HUES64 (cell line): ENCODE data around the gene CNTNAP5.

Source experiments
- H3K27ac ChIP-seq: 2 replicates; pipeline ENCODE4 v1.7.0; 2013; ENCODE audit warnings: low read depth, low read length, inconsistent platforms
- H3K27me3 ChIP-seq: 2 replicates; pipeline ENCODE4 v1.6.1; 2013; ENCODE audit warnings: mild to moderate bottlenecking, low read length; ENCODE audit not compliant: insufficient read depth
- H3K36me3 ChIP-seq: 2 replicates; pipeline ENCODE4 v1.6.1; 2013; ENCODE audit warnings: mild to moderate bottlenecking, low read length; ENCODE audit not compliant: insufficient read depth
- H3K4me1 ChIP-seq: 2 replicates; pipeline ENCODE4 v1.6.1; 2013; ENCODE audit warnings: mild to moderate bottlenecking, low read length, moderate library complexity; ENCODE audit not compliant: insufficient read depth
- H3K4me3 ChIP-seq: 2 replicates; pipeline ENCODE4 v1.5.1; 2013; ENCODE audit warnings: mild to moderate bottlenecking, low read length, moderate library complexity
- H3K9ac ChIP-seq: 2 replicates; pipeline ENCODE4 v1.6.1; 2013; ENCODE audit warnings: mild to moderate bottlenecking, low read depth, low read length
- H3K9me3 ChIP-seq: 2 replicates; pipeline ENCODE4 v1.6.1; 2013; ENCODE audit warnings: low read depth, low read length; ENCODE audit not compliant: insufficient read depth
- WGBS: fragments of 150-250, 120-280 bp; methylation state at CpG from one replicate; pipeline ENCODE4 v1.1.7; 2013; ENCODE audit warnings: missing lambda C conversion rate; 5-methylcytosine and 5-hydroxymethylcytosine counted together

The CNTNAP5 gene

DNA sequence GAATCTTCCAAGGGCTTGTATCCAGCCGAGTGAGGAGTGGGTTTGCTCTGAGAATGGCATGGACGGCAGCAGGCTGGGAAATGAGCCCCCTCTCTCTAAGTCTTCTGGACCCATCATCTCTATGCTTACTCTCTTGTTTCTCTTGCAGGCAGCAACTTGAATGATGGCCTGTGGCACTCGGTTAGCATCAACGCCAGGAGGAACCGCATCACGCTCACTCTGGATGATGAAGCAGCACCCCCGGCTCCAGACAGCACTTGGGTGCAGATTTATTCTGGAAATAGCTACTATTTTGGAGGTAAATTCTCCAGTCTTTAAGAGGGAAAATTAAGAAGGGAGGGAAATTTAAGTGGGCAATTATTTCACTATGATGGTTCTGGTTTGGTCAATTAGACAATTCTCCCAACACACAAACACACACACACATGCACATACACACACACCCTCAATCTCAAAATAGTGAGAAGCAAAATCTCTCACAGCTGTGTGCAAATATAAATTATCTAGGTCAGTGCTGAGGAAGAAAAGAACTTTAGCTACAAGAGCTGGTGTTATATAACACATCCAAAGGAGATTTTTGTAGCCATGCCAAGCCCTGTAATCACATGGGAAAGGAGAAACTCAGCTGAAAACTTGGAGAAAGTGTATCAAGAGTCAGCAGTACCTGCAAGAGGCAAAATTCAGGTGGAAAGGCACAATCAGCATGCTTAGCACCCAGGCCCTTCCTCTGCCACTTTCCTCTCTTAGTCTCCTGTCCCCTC is 499.2 kb downstream of the CNTNAP5 start:
- 95% methylated on average over 7 of the region's 7 CpGs for WGBS
- Histone ChIP-seq H3K36me3 (no peaks in the 10 kb centered on the region), H3K9me3 (no peaks in the 10 kb centered on the region)

DNA sequence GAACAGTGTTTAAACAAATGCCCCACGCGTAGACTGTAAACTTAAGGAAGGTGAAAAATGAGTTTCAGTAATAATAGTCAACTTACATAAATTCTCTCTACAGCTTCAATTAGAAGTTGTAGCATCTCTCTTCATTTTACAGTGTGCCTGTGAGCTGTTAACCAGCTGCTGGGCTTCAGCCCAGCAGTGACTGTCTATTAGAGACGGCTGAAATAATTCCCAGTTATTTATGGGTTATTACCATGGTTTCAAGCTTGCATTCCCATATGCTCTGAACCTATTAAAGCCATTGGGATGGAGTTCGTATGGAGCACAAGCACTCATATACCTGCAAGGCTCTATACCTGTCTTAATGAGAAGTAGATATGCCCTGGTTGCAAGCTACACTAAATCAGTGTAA is 501.1 kb downstream of the CNTNAP5 start:
- Histone ChIP-seq H3K9ac (no peak overlapping the region), H3K4me3 (no peak overlapping the region), H3K27ac (no peak overlapping the region), H3K9me3 (no peaks in the 10 kb centered on the region), H3K27me3 (no peaks in the 10 kb centered on the region), H3K36me3 (no peaks in the 10 kb centered on the region), H3K4me1 (peaks cover 7% of the 10 kb centered on the region; the same call in 1 of the 2 replicates)
- WGBS: 96% methylated on average over 2 of the region's 4 CpGs

More for the DNA sequence above, 499.2 kb downstream of the CNTNAP5 start:
- H3K9ac ChIP-seq: no peak overlapping the region
- H3K27me3 ChIP-seq: no peaks in the 10 kb centered on the region
- no peak overlapping the region for H3K4me3 ChIP-seq
- H3K4me1 ChIP-seq: peaks cover 23% of the 10 kb centered on the region
- H3K27ac ChIP-seq: no peak overlapping the region

DNA sequence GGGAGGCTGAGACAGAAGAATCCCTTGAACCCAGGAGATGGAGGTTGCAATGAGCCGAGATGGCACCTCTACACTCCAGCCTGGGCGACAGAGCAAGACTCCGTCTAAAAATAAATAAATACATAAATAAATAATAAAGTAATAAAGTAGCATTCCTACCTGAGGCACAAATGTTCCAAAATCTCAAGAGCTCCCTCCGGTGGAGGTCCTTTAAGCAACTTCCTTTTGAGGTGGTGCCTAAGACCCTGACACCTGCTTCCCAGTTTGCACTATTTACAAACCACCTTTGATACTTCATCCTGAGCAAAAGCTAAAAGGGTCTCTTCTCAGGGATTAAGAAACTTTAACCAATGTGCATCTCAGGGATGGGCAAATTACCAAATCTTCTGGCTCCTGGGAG is 505.1 kb downstream of the CNTNAP5 start:
- Histone ChIP-seq H3K9me3 (no peaks in the 10 kb centered on the region), H3K27me3 (no peaks in the 10 kb centered on the region), H3K36me3 (no peaks in the 10 kb centered on the region), H3K9ac (no peak overlapping the region), H3K4me3 (no peak overlapping the region), H3K4me1 (peaks cover 5% of the 10 kb centered on the region; the same call in 1 of the 2 replicates), H3K27ac (no peak overlapping the region)
- 90% methylated on average over 2 of the region's 4 CpGs for WGBS

DNA sequence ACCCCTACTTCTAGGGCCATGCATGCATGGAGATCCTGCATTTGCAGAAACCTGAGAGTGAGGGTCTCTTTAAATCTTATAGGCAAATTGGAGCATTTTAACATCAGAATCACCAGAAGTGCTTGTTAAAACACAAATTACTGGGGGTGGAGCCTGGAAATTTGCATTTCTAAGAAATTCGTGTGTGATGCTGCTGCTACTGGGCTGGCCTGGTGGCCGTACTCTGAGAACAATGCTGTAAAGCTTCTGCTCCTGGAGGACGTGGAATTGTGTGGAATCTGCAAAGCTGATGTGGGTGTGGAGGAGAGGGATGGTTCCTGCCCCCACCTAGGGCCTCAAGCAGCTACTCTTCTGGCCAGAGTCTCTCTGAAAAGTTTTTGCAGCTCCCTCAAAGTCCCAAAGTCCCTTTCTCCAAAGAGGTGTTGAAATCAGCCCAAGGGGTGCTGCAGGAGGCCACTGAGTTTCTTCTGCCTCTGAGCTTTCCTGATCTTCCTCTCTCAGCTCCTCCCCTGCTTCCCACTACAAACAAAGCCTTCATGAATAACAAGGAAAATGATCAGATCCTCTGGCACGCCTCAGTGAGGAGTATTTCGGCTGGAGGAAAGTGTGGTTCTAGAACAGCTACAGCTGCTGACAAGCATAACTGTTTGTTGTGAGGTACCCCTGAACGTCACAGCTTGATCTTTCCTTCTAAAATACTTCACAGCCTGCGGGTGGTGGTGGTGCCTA is 508.3 kb downstream of the CNTNAP5 start:
- Histone ChIP-seq H3K36me3 (no peaks in the 10 kb centered on the region), H3K9ac (no peak overlapping the region), H3K9me3 (no peaks in the 10 kb centered on the region), H3K4me3 (no peak overlapping the region), H3K27me3 (no peaks in the 10 kb centered on the region), H3K4me1 (peaks cover 5% of the 10 kb centered on the region; the same call in 1 of the 2 replicates), H3K27ac (no peak overlapping the region; the same call in 1 of the 2 replicates)
- 46% methylated on average over 5 of the region's 7 CpGs for WGBS

DNA sequence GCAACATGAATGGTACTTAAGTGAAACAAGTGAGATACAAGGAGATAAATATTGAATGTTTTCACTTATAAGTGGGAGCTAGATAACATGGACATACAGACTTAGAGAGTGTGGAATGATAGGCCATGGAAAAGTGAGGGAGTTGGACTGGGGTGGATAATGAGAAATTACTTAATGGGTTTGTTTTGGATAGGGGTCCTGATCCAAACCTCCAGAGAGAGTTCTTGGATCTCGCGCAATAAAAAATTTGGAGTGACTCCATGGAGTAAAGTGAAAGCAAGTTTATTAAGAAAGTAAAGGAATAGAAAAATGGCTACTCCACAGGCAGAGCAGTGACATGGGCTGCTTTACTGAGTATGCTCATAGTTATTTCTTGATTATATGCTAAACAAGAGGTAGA is 508.9 kb downstream of the CNTNAP5 start:
- no peaks in the 10 kb centered on the region for H3K27me3 ChIP-seq
- 94% methylated on average over 2 of the region's 2 CpGs for WGBS
- H3K4me3 ChIP-seq: no peak overlapping the region
- H3K9ac ChIP-seq: no peak overlapping the region
- no peaks in the 10 kb centered on the region for H3K9me3 ChIP-seq
- no peaks in the 10 kb centered on the region for H3K36me3 ChIP-seq
- no peak overlapping the region; the same call in 1 of the 2 replicates for H3K27ac ChIP-seq
- peaks cover 5% of the 10 kb centered on the region; the same call in 1 of the 2 replicates for H3K4me1 ChIP-seq

DNA sequence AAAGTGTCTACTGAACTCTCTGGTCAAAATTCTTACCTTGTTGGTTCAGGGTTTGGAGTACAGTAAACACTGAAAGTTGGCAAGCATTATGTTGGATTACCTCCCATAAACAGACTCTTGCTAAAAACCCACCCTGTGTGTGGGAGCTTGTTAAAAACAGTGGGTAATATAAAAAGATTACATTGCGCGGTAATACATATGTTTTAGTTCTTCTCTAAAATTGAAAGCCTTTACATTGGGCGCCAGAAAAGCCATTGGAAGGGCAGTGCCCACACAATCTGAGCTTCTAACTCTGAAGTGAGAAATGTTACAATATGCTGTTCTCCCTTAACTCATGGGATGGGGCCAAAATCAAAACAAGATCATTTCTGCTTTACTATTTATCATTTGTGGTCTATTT is 510.7 kb downstream of the CNTNAP5 start:
- Histone ChIP-seq H3K4me1 (peaks cover 5% of the 10 kb centered on the region; the same call in 1 of the 2 replicates), H3K27ac (no peak overlapping the region), H3K9ac (no peak overlapping the region), H3K36me3 (no peaks in the 10 kb centered on the region), H3K27me3 (no peaks in the 10 kb centered on the region), H3K9me3 (no peaks in the 10 kb centered on the region), H3K4me3 (no peak overlapping the region)
- WGBS: 95% methylated on average over 3 of the region's 3 CpGs

DNA sequence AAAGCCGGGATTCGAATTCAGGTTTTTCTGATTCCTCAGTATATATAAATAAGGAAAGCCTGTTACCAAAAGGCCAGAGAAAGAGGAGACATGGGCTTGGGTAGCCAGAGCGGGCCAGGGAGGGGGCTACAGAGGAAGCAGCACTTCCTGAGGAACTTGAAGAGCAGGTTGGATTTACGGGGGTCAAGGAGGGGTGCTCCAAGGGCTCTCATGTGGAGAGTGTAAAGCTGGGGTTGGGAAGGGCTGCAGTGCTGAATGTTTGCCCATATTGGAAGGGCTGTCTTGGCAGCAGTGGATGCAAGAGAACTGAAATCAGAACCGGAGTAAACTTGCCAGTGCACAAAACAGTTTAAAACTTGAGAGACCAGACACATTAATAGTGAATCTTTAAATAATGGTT is 511.5 kb downstream of the CNTNAP5 start:
- WGBS: 93% methylated on average over 5 of the region's 5 CpGs
- Histone ChIP-seq H3K36me3 (no peaks in the 10 kb centered on the region), H3K9me3 (no peaks in the 10 kb centered on the region), H3K27me3 (no peaks in the 10 kb centered on the region), H3K9ac (no peak overlapping the region), H3K27ac (no peak overlapping the region), H3K4me3 (no peak overlapping the region), H3K4me1 (peaks cover 5% of the 10 kb centered on the region; the same call in 1 of the 2 replicates)

DNA sequence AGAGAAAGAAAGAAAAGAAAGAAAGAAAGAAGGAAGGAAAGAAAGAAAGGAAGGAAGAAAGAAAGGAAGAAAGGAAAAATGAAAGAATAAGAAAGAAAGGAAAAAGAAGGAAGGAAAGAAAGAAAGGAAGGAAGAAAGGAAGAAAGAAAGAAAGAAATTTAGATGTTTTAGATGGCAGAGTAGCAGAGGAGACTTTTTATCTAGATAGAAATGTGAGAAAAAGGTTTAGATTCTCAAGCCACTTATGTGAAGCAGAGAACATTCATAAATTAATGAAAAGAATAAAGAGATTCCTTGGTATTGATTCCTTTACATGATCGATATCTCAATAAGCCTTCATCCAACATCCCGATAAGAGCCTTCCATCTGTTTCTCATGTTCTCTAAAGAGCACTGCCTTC is 513.5 kb downstream of the CNTNAP5 start:
- Histone ChIP-seq H3K9me3 (no peaks in the 10 kb centered on the region), H3K4me3 (no peak overlapping the region), H3K36me3 (no peaks in the 10 kb centered on the region), H3K9ac (no peak overlapping the region), H3K27me3 (no peaks in the 10 kb centered on the region), H3K27ac (no peak overlapping the region), H3K4me1 (no peaks in the 10 kb centered on the region)
- WGBS: over 99% methylated on average over 2 of the region's 2 CpGs

DNA sequence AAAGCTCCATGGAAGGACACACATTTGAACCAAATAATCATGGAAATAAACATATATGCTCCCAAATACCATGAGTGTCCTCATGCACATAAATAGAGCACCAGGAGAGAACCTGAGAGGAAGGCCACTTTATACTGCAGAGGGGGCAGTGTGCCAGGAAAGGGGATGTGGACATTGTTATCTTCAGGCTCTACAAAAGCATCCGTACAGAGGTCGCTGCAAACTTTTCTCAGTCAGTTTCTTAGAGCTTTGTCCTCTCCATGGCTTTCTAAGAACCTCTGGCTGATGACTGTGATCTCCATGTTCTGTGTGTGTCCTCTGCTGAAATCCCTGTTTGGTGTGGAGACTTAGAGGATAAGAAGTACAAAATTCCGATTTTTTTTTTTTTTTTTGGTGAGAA is 515.7 kb downstream of the CNTNAP5 start:
- Histone ChIP-seq H3K9ac (no peak overlapping the region), H3K4me3 (no peak overlapping the region), H3K4me1 (no peaks in the 10 kb centered on the region), H3K27ac (no peak overlapping the region), H3K36me3 (no peaks in the 10 kb centered on the region), H3K27me3 (no peaks in the 10 kb centered on the region), H3K9me3 (no peaks in the 10 kb centered on the region)
- WGBS: 100% methylated on average over 2 of the region's 3 CpGs

DNA sequence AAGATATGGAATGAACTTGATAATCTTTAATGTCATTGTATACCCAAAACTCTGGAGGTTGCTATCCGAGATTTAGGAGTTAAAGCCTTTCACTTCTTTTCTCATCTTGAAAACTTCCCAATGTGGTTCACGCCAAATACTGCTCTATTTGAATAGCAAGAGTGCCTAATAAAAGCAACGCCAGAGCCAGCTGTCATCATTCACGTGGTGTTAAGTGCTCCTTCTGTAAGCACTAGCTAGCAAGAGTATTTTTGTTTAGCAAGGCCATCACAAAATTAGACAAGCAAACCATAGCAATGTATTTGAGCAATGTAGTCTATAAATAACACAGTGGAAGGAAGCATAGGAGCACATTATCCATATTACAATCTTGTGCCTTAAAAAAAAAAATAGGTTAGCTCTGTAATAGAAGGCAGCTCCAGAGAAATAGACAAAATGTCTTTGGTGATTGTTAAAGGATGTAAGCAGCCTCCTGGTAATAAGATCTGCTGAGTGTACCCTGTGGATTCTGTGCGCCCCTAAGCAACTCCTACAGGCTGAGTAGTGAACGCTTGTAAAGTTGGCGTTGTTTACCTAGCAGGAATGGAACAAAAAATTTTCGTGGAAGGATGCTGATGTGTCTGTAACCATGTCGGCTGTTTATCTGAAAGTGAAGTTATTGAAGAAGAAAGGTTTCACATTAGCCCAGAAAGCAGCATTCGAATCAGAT is 518.0 kb downstream of the CNTNAP5 start:
- peaks cover 16% of the 10 kb centered on the region for H3K4me1 ChIP-seq
- no peak overlapping the region for H3K4me3 ChIP-seq
- H3K9ac ChIP-seq: no peak overlapping the region
- no peak overlapping the region for H3K27ac ChIP-seq
- no peaks in the 10 kb centered on the region for H3K27me3 ChIP-seq
- 96% methylated on average over 10 of the region's 10 CpGs for WGBS
- no peaks in the 10 kb centered on the region for H3K9me3 ChIP-seq
- H3K36me3 ChIP-seq: no peaks in the 10 kb centered on the region

DNA sequence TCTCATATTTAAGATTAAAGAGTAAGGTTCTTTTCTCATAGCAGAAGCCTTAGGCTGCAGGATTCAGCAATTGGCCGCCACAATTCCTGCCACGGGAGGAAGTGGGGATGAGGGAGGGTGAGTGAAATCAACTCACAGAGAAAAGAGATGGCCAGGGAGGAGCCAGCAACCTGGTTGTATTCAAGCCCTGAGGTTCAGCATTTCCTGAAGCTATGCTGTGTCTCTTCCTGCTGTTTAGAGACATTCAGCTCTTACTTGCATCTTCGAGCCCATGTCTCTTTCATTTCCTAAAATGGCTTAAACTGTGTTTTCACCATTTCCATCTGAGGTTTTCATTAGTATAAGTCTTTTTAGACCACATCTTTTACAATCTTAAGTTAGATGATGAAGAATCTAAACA is 522.6 kb downstream of the CNTNAP5 start:
- Histone ChIP-seq H3K27ac (no peak overlapping the region), H3K9me3 (no peaks in the 10 kb centered on the region), H3K27me3 (no peaks in the 10 kb centered on the region), H3K4me1 (peaks cover 19% of the 10 kb centered on the region), H3K9ac (no peak overlapping the region), H3K36me3 (no peaks in the 10 kb centered on the region), H3K4me3 (no peak overlapping the region)
- WGBS: 72% methylated on average over 3 of the region's 3 CpGs
